GM19468 (cell line): ENCODE results near the gene GARIN5A.
"Not testable (repeated sequence)": the region's sequence is repeated elsewhere in the genome, so short reads cannot be mapped to it uniquely, and the experiment has no call there.

Source experiments
- ATAC-seq: cut with Tn5 transposase; IDR thresholded peaks from one replicate; pipeline ENCODE4 v1.9.1; 2021; ENCODE audit warnings: mild to moderate bottlenecking, moderate library complexity, moderate number of reproducible peaks; ENCODE audit not compliant: unreplicated experiment; ENCODE audit errors: extremely low read depth

GARIN5A gene

GRCh38 chr19:50489461-50490011 is 12.9 kb upstream of the GARIN5A start:
- no peak for ATAC-seq

GRCh38 chr19:50488389-50489194 is 11.9 kb upstream of the GARIN5A start:
- no peak for ATAC-seq

- no peak for ATAC-seq
These were observed 10.3 kb upstream of the GARIN5A start for GRCh38 chr19:50486823-50487515.

- ATAC-seq: no peak
These were observed 8.8 kb upstream of the GARIN5A start for GRCh38 chr19:50485284-50485955.

GRCh38 chr19:50482916-50483315 is 6.3 kb upstream of the GARIN5A start:
- no peak for ATAC-seq

- no peak for ATAC-seq
These were observed 5.7 kb upstream of the GARIN5A start for GRCh38 chr19:50482271-50482855.

- no peak for ATAC-seq
These were observed 4.9 kb upstream of the GARIN5A start for GRCh38 chr19:50481351-50482149.

- ATAC-seq: no peak
These were observed 3.8 kb upstream of the GARIN5A start for GRCh38 chr19:50480281-50481111.

- ATAC-seq: no peak
These were observed 3.2 kb upstream of the GARIN5A start for GRCh38 chr19:50479761-50480251.

GRCh38 chr19:50478901-50479715 is 2.5 kb upstream of the GARIN5A start:
- ATAC-seq: no peak

GRCh38 chr19:50477751-50478515 is 1.3 kb upstream of the GARIN5A start:
- no peak for ATAC-seq

- ATAC-seq: no peak
These were observed 225 bp upstream of the GARIN5A start for GRCh38 chr19:50476907-50477238.

- ATAC-seq: no peak
These were observed 868 bp downstream of the GARIN5A start for GRCh38 chr19:50475736-50476223.

GRCh38 chr19:50475101-50475568 is 1.5 kb downstream of the GARIN5A start:
- no peak for ATAC-seq

- ATAC-seq: not testable (repeated sequence)
These were observed 3.3 kb downstream of the GARIN5A start for GRCh38 chr19:50473336-50473735.

- no peak for ATAC-seq
These were observed 7.8 kb downstream of the GARIN5A start for GRCh38 chr19:50468818-50469217.

GRCh38 chr19:50467566-50467965 is 9.1 kb downstream of the GARIN5A start:
- ATAC-seq: no peak
